Adrenal gland (tissue), 12 donors: ENCODE data around the gene PTPN14. TPM values are rescaled to one million over a fixed set of nuclear protein-coding genes. Genes with fewer than 3 reads are reported as not detected.

ENCODE experiments used
- DNase-seq, 7 donors: peaks; one replicate each; pipeline ENCODE4 v3.0.0-alpha.2; 2019 to 2020
- H3K27ac ChIP-seq, 5 donors: fragments of 200-600 bp; sonication (generic) in 4 of 5; 1 replicate in 3 of 5; 2 replicates in 2 of 5; pipeline versions ENCODE4 v1.5.1 to v1.8.0; 2016 to 2020; ENCODE audit warnings: mild to moderate bottlenecking in 1 of 5
- H3K27me3 ChIP-seq: fragments of 200-600 bp; 2 replicates; pipeline ENCODE4 v1.8.0; 2021
- H3K36me3 ChIP-seq, 2 donors: fragments of 200-600 bp; replicated peaks in 1 of 2; 1 replicate in 1 of 2; 2 replicates in 1 of 2; pipeline versions ENCODE4 v1.5.1 to v1.8.0; 2018 to 2022
- H3K4me1 ChIP-seq, 2 donors: fragments of 200-600 bp; replicated peaks in 1 of 2; 1 replicate in 1 of 2; 2 replicates in 1 of 2; pipeline versions ENCODE4 v1.5.1 to v1.8.0; 2018 to 2021
- H3K4me3 ChIP-seq, 4 donors: fragments of 200-600 bp; sonication (generic) in 3 of 4; one replicate each; pipeline ENCODE4 v1.5.1; 2016 to 2018
- H3K9me3 ChIP-seq, 3 donors: fragments of 200-600 bp; sonication (generic) in 1 of 3; replicated peaks in 1 of 3; 1 replicate in 2 of 3; 2 replicates in 1 of 3; pipeline versions ENCODE4 v1.5.1 to v1.8.0; 2016 to 2021
- POLR2A ChIP-seq, 2 donors: fragments of 450-650 bp; IDR thresholded peaks; one replicate each; pipeline ENCODE4 v1.6.1; 2017; ENCODE audit warnings: antibody characterized with exemption in 2 of 2, mild to moderate bottlenecking in 2 of 2, moderate library complexity in 1 of 2
- WGBS, 4 donors: extraction: QIAGEN DNeasy Blood & Tissue Kit in 2 of 4; methylation state at CpG; one replicate each; pipeline versions ENCODE4 v1.1.5 to v1.1.7; 2013 to 2017; 5-methylcytosine and 5-hydroxymethylcytosine counted together
- intact Hi-C, 2 donors: fragments of 100-400 bp; cut with DNase I; formaldehyde crosslinking; loops; one replicate each; pipeline versions ENCODE4 v1.14.1 to v1.15.0; 2022 to 2023
- polyA plus RNA-seq, 3 donors: library from polyadenylated mRNA; stranded (reverse); fragments of 200-250 nt in 2 of 3; fragments of 350-450 nt in 1 of 3; fragmentation: Illumina TruSeq in 1 of 3; extraction: RNeasy Lipid Tissue Mini Kit (QIAGEN cat#74804) in 1 of 3; gene quantifications; one replicate each; pipeline ENCODE4 v1.2.3, GENCODE V29; 2013 to 2014
- total RNA-seq, 9 donors: library from RNA; depleted of rRNA in 4 of 9; stranded (reverse); fragments of >200 nt in 4 of 9; fragments of 120-200 nt in 1 of 9; fragmentation: NEBNext Ultra II Directional in 1 of 9; extraction: Animal tissue kit (Norgen Biotek cat#: 25700) in 1 of 9; gene quantifications; one replicate each; pipeline versions ENCODE4 v1.1.0 to v1.2.4, GENCODE V29; 2013 to 2023
- TF ChIP-seq, protein P1 (sequence below), 6 experiments: fragments of 450-650 bp in 4 of 6; fragments of 200-600 bp in 2 of 6; sonication (generic) in 1 of 6; IDR thresholded peaks; 1 replicate in 5 of 6; 2 replicates in 1 of 6; pipeline versions ENCODE4 v1.5.1 to v1.8.0; 2016 to 2021; ENCODE audit warnings: antibody characterized with exemption in 6 of 6, mild to moderate bottlenecking in 2 of 6, moderate library complexity in 1 of 6
- donor health status: healthy with polysubstance abuse.
- donor health status: Bipolar disorder and iron deficiency.
- donor health status: DM: yes; HTN: yes; CAD: no.
- donor health status: DM: no; HTN: no; CAD: no.
- donor health status: DM: no; HTN: no; CAD: no.
- donor health status: DM: yes; HTN: yes; CAD: no.

Gene PTPN14
- total and polyA plus RNA-seq, 12 donors: 7.9 to 96.2 (median 32.0) TPM

- Histone ChIP-seq H3K27ac (no peak overlapping the region), H3K4me3 (no peak overlapping the region), H3K36me3 (peaks cover 0 to 22% of the 10 kb centered on the region in 2 donors), H3K9me3 (no peaks in the 10 kb centered on the region), H3K27me3 (no peaks in the 10 kb centered on the region), H3K4me1 (peaks cover 7 to 8% of the 10 kb centered on the region in 2 donors)
- TF ChIP-seq, protein P1, sequence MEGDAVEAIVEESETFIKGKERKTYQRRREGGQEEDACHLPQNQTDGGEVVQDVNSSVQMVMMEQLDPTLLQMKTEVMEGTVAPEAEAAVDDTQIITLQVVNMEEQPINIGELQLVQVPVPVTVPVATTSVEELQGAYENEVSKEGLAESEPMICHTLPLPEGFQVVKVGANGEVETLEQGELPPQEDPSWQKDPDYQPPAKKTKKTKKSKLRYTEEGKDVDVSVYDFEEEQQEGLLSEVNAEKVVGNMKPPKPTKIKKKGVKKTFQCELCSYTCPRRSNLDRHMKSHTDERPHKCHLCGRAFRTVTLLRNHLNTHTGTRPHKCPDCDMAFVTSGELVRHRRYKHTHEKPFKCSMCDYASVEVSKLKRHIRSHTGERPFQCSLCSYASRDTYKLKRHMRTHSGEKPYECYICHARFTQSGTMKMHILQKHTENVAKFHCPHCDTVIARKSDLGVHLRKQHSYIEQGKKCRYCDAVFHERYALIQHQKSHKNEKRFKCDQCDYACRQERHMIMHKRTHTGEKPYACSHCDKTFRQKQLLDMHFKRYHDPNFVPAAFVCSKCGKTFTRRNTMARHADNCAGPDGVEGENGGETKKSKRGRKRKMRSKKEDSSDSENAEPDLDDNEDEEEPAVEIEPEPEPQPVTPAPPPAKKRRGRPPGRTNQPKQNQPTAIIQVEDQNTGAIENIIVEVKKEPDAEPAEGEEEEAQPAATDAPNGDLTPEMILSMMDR (IDR thresholded peaks at IDR 0.05): no peak
- TF ChIP-seq POLR2A (IDR thresholded peaks at IDR 0.05): no peak
- 71 to 82% (median 77%) methylated on average over 3 of the region's 3 CpGs for WGBS, 4 donors
- intact Hi-C loops: no loop called here
- DNase-seq: no peak
Observed at GRCh38 chr1:214360525-214361164, 190.8 kb downstream of the PTPN14 start.

DNA sequence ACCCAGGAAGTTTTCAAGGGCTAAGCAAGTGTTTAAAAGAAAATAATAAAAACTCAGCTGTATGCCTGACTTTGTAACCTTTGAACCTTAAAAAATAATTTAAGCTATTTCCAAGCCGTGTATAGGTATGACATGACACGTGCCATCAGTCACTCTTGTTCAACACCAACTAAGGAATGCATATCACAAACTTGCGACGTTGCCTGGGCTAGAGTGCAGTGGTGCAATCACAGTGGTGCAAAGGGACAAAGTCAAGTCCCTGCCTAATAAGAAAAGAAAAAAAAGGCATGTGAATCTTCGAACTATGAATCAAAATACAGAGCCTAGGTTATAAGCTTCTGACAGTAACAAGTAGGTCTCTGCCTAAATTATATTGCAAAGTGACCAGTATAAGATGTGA, 191.3 kb downstream of the PTPN14 start:
- 91 to 93% (median 91%) methylated on average over 5 of the region's 5 CpGs for WGBS, 4 donors
- peaks cover 0 to 22% of the 10 kb centered on the region in 2 donors for H3K36me3 ChIP-seq
- TF ChIP-seq, protein P1 (IDR thresholded peaks at IDR 0.05): no peak
- TF ChIP-seq POLR2A (IDR thresholded peaks at IDR 0.05): no peak
- no peaks in the 10 kb centered on the region for H3K27me3 ChIP-seq
- no peak for DNase-seq
- no peaks in the 10 kb centered on the region for H3K9me3 ChIP-seq
- H3K4me1 ChIP-seq: peaks cover 7 to 8% of the 10 kb centered on the region in 2 donors
- intact Hi-C loops: no loop called here
- no peak overlapping the region for H3K27ac ChIP-seq
- H3K4me3 ChIP-seq: no peak overlapping the region

GRCh38 chr1:214354440-214355148, 196.8 kb downstream of the PTPN14 start:
- no peak overlapping the region for H3K4me3 ChIP-seq
- no peak overlapping the region for H3K27ac ChIP-seq
- TF ChIP-seq POLR2A (IDR thresholded peaks at IDR 0.05): no peak
- TF ChIP-seq, protein P1 (IDR thresholded peaks at IDR 0.05): no peak
- peaks cover 0 to 23% of the 10 kb centered on the region in 2 donors for H3K36me3 ChIP-seq
- intact Hi-C loops: no loop called here
- H3K27me3 ChIP-seq: no peaks in the 10 kb centered on the region
- peaks cover 6 to 9% of the 10 kb centered on the region in 2 donors for H3K4me1 ChIP-seq
- H3K9me3 ChIP-seq: no peaks in the 10 kb centered on the region
- DNase-seq: no peak
- 61 to 73% (median 69%) methylated on average over 4 of the region's 4 CpGs for WGBS, 4 donors

DNA sequence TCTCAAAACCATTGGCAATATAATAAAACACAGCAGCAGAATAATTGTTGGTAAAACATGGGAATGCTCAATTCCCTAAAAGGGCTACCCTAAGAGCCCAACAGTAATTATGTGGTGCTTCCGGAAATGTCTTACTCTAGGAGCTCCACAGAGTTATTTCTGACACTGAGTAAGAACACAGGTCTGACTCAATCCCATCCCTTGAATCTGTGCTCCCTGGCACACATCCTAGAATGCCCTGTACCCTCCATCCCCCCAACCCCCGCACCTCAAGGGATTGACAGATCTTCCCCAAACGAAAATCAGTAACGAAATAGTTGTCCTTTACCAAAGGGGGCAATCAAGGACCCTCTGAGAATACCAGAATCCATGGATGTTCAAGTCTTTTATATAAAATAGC, 198.6 kb downstream of the PTPN14 start:
- Histone ChIP-seq H3K9me3 (no peaks in the 10 kb centered on the region), H3K27ac (no peak overlapping the region), H3K27me3 (no peaks in the 10 kb centered on the region), H3K36me3 (peaks cover 0 to 20% of the 10 kb centered on the region in 2 donors), H3K4me3 (no peak overlapping the region), H3K4me1 (peaks cover 6 to 9% of the 10 kb centered on the region in 2 donors)
- no peak for DNase-seq
- intact Hi-C loops: no loop called here
- 87 to 98% (median 91%) methylated on average over 3 to 4 of the region's 4 CpGs for WGBS, 4 donors
- TF ChIP-seq POLR2A (IDR thresholded peaks at IDR 0.05): no peak
- TF ChIP-seq, protein P1 (IDR thresholded peaks at IDR 0.05): no peak
